Esophagus squamous epithelium (tissue), 4 donors: Measurements from ENCODE around the gene OBP2A.

Experiments
- POLR2A ChIP-seq, 4 donors: fragments of 450-650 bp; IDR thresholded peaks; one replicate each; pipeline ENCODE4 v1.6.1; 2017; ENCODE audit warnings: antibody characterized with exemption in 4 of 4, mild to moderate bottlenecking in 4 of 4, moderate library complexity in 3 of 4
- TF ChIP-seq, protein P1 (sequence below), 6 experiments: fragments of 450-650 bp in 4 of 6; fragments of 200-600 bp in 2 of 6; sonication (generic) in 2 of 6; IDR thresholded peaks; one replicate each; pipeline ENCODE4 v1.5.1; 2016 to 2019; ENCODE audit warnings: antibody characterized with exemption in 6 of 6, mild to moderate bottlenecking in 4 of 6, moderate library complexity in 4 of 6

DNA sequence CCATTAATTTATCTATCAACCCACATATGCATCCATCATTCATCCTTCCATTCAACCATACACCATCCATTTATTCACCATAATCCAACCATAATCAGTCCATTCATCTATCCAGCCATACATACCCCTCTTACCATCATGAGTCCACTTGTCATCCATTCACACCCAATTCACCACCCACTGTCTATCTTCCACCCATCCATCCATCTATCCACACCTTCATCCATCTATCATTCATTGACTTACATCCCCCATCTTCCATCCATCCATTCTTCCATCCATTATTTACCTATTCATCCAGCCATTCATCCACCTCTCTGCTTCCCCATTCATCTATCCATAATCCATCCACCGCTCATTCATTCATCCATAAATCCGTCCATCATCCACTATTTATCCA lies 33.4 kb downstream of the OBP2A start:
- TF ChIP-seq, protein P1, sequence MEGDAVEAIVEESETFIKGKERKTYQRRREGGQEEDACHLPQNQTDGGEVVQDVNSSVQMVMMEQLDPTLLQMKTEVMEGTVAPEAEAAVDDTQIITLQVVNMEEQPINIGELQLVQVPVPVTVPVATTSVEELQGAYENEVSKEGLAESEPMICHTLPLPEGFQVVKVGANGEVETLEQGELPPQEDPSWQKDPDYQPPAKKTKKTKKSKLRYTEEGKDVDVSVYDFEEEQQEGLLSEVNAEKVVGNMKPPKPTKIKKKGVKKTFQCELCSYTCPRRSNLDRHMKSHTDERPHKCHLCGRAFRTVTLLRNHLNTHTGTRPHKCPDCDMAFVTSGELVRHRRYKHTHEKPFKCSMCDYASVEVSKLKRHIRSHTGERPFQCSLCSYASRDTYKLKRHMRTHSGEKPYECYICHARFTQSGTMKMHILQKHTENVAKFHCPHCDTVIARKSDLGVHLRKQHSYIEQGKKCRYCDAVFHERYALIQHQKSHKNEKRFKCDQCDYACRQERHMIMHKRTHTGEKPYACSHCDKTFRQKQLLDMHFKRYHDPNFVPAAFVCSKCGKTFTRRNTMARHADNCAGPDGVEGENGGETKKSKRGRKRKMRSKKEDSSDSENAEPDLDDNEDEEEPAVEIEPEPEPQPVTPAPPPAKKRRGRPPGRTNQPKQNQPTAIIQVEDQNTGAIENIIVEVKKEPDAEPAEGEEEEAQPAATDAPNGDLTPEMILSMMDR (IDR thresholded peaks at IDR 0.05) = no peak
- no peak for TF ChIP-seq POLR2A (IDR thresholded peaks at IDR 0.05)
